Suppressor macrophage (primary cell): ENCODE results near the gene LLGL1.

Source experiments
- DNase-seq, 4 experiments: peaks; one replicate each; pipeline ENCODE4 v3.0.0-alpha.2; 2020 to 2022
- total RNA-seq, 17 experiments: gene quantifications; one replicate each; lab custom pipeline; 2026; ENCODE audit warnings: mixed read lengths in 6 of 17, inconsistent platforms in 3 of 17; lab: John Stamatoyannopoulos, UW

LLGL1 gene
- total RNA-seq, result 14.6 to 30.4 (median 23.5) reads per million in 17 experiments

DNA sequence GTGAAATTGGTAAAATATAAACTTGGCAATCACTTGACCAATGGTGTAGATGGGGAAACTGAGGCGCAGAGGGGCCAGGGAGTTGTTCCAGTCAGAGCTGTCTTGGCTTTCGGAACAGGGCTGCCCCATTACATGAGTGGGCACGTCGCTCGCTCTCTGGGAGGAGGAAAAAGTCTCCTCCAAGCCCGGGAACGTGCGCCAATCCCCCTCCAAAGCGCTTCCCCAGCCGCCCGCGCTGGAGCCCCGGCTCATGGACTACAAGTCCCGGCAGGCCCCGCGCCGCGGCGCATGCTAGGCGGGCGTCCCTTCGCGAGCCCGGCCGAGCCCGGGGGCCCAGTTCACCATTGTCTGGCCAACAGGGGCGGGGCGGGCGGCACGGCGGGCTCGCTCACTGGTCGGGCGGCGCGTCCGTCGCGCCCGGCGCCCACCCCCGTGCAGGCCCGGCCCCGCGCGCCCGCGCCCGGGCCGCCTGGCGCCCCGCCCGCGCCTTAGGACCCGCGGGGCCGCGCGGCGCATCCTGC is at the start of gene LLGL1:
Gene LLGL1 (plus strand): TSS at position 515 of the 521 bp plus-strand sequence. CDS start 48 bp downstream, outside the sequence.
- DNase-seq, result peak; percentile 97 to 99 (median 98)

DNA sequence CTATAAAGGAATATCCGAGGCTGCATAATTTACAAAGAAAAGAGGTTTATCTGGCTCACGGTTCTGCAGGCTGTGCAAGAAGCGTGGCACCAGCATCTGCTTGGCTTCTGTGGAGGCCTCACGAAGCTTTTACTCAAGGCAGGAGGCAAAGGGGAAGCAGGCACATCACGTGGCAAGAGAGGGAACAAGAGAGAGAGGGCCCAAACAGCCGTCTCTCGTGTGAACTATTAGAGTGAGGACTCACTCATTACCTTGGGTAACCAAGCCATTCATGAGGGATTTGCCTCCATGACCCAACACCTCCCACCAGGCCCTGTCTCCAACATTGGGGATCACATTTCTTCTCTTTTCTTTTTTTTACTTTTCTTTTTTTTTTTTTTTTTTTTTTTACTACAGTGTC is 49.3 kb upstream of the LLGL1 start:
- peak; percentile 75 to 87 (median 86) for DNase-seq

DNA sequence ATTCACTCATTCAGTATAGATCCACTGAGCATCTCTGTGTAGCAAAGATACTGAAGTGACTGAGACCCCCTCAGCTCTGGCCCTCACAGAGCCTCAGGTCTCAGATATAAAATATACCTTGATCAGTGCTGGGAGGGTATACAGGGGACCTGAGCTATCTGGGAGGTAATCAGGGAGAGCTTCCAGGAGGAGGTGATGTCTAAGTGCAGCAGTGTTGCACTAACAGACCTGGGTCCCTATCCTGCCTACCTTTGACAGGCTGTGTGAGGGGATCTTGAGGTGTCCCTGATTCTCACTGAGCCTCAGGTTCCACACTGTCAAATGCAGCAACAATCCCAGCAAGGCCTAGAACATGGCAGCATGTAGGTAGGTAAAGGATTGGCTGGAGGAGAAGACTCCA is 48.3 kb upstream of the LLGL1 start:
- DNase-seq, result no peak

DNA sequence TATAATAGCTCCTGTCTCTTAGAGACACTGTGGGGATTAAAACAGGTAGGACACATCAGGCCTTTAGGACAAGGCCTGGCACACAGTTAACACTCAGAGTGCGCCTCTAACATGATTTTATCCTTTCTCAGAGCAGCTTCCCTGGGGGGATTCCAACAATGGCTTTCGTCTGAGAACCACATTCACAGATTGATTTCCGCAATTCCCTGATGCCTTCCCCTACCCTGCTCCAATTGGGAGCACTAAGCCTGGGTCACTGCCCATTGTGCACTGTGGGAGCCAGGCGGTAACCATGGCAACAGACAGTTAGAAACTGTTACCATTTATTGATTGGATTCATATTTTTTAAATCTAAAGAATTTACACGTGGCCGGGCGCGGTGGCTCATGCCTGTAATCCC is 47.7 kb upstream of the LLGL1 start:
- DNase-seq, result no peak

DNA sequence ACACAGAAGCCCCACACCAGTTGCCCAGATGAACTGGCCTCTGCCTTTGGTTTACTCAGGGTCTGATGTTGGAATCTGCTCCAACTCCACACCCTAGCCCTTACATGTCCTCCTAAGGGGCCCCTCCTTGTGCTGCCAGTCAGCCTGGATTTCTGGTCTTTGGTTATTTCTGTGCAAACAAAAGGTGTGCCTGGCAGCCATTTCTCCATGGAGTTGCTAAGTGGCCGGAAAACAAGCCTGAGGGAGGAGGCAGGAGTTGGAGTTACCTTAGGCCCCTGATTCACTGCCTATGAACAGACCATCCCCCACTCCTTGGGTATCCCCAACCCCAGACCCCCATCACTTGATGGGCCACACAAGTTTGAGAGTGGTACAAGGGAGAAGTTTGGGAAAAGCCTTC is 46.2 kb upstream of the LLGL1 start:
- no peak for DNase-seq

DNA sequence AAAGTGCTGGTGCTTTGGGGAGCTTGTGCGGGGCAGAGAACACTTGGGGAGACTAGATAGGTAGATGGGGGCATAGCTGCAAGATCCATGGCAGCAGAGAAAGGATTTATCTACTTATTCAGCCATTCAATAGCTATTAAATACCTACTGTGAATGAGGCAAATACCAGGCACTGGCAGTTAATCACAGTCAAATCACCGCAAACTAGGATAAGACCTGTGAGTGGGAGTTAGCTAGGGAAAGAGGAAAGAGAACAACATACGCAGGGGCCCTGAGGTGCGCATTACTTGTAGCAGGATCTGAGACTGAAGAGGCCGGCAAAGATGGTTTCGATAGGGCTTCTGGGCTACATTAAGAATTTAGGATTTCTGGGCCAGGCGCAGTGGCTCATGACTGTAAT is 45.6 kb upstream of the LLGL1 start:
- no peak for DNase-seq

DNA sequence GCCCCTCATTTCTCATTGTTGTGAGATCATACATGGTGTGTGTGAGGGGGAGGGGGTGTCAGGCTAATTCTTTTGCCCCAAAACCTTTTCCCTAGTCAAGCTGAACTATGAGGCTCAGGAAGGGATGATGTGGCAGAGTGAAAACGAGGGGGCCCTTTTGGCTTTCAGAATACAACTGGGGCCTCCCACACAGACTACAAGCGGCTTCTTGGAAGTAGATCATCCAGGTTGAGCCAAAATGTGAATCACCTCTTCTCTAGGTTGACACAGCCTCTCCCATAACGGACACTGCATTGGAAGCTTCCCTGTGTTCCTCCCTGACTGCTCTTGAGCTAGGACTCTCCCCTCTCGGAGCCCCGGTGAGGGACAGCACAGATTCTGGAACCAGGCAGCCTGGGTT is 44.1 kb upstream of the LLGL1 start:
- no peak for DNase-seq

DNA sequence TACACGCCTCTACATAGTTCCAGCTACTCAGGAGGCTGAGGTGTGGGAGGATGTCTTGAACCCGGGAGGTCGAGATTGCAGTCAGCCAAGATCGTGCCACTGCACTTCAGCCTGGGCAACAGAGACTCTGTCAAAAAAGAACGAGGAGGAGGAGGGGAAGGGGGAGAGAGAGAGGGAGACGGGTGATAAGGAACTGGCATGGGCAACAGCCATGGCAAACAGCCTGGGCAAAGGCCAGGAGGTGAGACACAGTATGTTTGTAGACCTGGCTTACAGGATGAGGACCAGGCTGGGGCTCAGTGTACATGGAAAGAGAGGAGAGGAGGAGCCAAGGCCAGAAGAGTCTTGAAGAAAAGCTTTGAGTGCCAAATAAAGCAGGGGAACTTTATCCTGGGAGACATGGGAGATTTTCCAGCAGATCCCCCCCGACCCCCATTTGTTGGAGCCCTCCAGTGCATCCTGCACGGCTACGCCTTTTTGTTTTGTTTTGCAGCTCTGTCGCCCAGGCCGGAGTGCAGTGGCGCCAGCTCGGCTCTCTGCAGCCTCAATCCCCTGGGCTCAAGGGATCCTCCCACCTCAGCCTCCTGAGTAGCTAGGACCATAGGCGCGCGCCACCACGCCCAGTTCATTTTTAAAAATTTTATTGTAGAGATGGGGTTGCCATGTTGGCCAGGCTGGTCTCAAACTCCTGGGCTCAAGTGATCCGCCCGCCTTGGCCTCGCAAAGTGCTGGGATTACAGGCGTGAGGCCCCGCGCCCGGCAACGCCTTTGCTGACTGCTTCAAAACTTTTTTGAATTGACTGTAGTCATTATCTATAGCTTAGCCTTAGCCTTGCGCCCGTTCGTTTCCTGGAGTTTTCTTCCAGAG is 43.1 kb upstream of the LLGL1 start:
- peak in 1 of 4 experiments; percentile 33 for DNase-seq

DNA sequence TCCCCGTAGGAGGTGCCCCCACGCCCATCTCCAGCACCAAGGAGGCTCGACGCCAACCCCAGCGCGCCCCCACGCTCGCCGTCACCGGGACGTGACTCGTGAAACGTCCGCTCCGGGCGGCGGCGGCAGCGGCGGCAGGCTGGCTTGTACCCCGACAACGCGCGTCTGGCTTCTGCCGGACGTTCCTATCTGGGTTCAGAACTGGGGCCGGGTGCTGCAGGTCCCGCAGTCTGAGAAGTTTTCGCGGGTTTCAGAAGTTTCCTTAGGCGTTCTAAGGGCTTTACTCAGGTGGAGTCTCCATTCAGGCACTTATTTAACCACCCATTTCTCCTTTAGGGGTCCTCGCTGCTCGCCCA is 42.5 kb upstream of the LLGL1 start:
- peak; percentile 91 to 96 (median 94) for DNase-seq

DNA sequence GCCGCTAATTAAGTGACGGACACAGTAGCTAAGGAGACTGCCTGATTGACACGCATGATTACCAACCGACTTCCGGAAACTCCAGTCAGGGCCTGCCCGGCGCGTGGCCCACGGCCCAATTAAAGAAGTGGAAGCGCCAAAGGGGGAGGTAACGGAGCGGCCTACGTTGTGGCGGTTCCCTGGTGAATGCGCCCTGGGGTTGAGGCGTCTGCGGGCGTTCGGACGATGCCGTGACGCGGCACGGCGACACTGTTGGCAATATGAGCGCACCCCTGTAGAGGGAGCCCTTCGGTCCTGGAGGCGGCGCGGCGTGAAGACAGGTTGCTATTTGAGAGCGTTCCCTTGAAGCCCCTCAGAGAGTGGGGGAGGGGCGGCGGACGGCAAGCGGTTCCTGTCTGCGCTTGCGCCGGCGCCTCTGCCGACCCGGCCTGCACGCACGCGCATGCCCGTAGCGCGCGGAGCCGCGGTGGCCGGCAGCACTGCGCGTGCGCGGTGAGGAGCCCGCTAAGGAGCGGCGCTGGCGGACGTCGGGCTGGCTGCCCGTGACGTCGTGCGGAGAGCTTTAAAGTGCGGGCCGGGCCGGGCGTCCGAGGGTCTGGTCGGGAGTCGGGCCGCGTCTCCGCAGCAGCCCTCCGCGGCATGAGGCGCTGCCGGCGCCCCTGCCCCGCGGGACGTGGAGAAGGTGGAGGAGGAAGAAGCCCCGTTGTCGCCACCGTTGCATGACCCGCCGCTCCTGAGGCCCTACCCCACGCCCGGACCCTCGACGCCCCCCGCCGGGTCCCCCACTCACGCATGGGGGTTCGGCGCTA is 41.9 kb upstream of the LLGL1 start, which contains the start of gene ALKBH5:
Gene ALKBH5 (plus strand): TSS at position 495 of the 809 bp plus-strand sequence. CDS start 416 bp downstream, outside the sequence.
- DNase-seq, result peak; percentile 99 to 100 (median 99)

DNA sequence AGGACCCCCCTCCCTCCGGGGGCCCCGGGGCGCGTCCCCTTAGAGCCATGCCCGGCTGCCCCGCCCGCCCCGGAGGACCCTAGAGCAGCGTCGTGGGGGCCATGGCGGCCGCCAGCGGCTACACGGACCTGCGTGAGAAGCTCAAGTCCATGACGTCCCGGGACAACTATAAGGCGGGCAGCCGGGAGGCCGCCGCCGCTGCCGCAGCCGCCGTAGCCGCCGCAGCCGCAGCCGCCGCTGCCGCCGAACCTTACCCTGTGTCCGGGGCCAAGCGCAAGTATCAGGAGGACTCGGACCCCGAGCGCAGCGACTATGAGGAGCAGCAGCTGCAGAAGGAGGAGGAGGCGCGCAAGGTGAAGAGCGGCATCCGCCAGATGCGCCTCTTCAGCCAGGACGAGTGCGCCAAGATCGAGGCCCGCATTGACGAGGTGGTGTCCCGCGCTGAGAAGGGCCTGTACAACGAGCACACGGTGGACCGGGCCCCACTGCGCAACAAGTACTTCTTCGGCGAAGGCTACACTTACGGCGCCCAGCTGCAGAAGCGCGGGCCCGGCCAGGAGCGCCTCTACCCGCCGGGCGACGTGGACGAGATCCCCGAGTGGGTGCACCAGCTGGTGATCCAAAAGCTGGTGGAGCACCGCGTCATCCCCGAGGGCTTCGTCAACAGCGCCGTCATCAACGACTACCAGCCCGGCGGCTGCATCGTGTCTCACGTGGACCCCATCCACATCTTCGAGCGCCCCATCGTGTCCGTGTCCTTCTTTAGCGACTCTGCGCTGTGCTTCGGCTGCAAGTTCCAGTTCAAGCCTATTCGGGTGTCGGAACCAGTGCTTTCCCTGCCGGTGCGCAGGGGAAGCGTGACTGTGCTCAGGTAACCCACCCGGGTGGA is 41.0 kb upstream of the LLGL1 start:
- peak; percentile 66 to 79 (median 76) for DNase-seq

DNA sequence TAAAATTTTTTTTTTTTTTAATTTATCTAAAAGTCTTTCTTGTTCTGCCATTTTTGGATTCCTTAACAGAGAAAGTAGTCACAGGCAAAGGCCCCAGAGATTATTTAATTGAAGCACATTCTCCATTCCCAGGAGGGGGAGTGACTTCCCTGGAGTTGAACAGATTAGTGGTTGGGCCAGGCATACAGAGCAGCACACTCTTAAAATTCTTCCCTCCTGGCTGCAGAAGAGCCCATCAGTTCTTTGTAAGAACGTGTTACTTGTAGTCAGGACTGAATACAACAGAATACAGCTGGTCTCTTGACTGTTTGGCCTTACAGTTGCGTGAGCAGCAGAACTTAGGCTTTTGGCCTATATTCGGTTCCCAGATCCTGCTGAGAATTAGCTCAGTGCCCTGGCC is 40.0 kb upstream of the LLGL1 start:
- DNase-seq, result no peak

DNA sequence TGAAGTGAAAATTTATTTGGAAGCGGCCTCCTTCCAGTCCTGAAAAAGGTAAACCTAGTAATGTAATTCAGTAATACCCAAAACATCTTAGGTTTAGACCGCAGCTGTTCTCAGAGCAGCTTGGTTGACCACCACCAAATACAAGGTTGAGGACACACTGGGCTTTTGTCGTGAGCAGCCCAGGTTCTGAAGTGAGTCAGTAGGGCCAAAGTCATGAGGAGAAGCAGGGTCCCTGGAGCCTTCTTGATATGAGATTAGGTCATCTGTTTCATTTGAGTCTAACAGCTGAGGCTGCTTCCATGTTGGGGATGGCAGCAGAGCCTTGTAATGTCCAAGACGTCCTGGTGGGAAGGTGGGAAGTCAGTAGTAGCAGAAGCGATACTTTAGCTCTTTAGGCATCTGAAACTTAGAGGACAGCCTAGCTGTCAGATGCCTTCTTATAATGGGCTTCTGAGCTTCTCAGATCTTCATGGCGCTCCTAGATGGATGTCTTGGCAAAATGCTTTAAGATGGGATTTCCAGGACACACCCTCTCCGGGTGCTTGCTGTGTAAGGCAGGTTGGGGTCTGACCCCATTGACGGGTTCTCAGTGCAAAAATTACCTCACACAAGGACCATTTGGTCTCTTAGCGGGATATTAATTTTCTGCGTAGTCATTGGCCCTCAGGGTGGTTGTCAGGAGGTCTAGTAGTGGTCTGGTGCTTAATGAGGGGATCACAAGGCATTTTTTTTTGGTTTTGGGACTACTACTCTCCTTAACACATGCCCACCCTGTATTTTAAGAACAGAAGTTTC is 39.4 kb upstream of the LLGL1 start:
- DNase-seq, result peak in 2 of 4 experiments; percentile 17 to 21

DNA sequence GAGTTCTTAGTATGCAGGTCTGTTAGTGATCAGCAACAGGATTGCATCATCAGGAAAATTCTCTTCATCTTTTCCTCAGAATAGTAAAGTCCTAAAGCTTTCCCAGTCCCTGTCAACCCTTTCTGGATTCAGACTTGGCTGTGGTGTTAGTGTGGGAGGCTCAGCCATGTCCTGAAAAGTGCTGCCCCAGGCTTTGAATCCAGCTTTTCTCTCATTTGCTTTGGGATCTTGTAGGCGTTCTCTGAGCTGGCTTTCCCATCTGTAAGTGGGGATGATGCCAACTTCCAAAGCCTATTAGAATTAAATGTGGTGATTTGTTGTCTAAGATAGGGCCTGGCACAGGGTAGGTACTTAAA is 38.8 kb upstream of the LLGL1 start:
- no peak for DNase-seq

DNA sequence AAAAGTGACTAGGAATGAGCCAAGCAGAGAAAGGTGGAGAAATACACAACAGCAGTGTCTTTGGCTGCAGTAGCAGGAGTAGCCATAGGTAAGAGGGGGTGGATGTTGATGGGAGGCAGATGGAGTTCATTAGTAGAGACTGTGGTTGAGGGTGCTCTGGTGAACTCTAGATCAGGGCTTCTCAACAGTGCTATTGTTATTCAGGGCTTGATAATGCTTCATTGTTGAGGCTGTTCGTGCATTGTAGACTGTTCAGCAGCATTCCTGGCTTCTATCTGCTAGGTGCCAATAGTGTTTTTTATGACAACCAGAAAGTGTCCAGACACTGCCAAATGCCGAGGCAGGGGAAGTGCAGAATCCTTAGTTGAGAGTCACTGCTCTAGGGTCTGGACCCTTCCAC is 38.2 kb upstream of the LLGL1 start:
- no peak for DNase-seq

DNA sequence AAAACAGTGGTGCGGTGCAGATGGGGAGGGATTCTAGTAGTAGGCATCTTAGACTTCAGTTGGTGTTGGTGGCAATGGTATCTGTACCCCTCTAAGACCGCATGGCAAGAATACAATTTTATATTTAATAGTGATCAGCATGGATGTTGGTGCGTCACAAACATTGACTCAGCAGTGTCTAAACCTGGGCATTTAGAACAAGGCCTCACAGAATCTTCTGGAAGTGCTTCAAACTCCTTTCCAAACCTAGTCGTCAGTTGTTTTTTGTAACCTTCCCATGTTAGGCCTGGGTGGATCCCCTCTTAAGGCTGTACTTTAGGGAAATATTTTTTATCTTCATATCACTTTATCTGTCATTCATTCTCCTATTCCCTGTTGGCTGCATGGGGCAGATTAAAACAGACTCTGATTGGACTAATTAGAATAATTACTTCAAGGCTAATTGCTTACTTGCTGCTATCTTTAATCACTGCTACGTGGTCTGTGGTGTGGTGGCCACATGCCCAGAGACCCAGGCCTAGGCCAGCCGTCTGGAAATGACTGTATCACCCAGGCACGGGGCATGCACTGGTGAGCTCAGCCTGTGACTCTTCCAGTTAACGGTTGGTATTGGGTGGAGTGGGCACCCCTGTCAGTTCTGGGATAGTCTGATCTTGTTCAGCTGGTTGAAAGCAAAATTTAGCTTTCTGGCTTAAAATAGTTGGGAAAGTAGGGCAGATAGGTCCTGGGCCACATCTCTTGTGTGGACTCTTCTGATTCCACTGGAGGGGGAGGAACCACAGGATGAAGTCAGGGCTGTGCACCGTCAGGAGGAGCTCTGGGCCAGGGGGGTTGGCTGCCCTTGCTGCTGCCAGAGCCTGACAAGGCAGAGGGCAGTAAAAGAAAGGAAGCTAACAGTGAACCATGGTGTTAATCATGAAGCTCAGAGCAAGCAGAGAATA is 37.3 kb upstream of the LLGL1 start:
- DNase-seq, result no peak

DNA sequence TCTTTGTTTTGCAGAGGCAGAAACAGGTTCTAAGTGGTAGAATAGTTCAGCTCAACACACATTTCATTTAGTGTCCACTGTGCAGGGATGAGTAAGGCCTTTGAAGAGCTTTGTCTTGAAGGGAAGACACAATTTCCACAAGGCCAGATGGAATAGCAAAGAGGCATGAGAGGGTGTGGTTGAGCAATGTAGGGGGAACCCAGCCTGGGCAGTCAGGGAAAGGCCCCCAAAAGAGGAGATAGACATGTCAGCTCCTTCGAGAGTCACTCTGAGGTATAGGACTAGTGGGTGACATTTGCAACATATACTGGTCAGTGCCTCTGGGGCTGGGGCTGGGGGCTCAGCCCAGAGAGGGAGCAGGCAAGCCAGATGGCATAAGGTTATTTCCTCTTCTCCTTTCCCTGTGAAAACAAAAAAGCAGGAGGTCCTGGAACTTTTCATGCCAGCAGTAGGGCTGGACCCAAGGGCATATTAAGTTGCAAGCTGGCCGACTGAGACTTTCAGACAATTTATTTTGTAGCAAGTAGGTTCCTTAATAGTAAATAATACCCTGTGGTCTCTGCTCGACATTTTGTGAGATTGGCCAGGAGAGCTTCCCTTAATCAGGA is 34.7 kb upstream of the LLGL1 start:
- peak in 1 of 4 experiments; percentile 22 for DNase-seq

DNA sequence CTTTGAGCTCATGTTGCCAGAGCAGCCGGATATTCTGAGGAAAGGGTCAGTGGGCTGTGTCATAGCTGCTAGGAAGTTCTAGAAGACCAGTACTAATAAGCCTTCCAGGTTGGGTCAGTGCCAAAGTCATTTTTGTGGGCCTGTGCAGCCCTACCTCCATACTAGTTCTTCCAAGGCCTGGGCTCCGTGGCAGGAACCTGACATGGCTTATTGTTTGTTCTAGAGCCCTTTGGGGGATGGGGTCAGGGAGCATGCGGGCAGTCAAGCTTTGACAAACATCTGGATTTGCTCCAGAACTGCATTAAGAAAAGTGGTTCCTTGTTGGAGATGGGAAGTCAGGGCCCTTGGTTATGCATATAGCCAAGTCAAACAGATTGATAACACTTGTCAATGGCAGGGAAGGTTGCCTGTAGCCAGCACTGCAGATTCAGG is 34.2 kb upstream of the LLGL1 start:
- peak in 1 of 4 experiments; percentile 18 for DNase-seq

DNA sequence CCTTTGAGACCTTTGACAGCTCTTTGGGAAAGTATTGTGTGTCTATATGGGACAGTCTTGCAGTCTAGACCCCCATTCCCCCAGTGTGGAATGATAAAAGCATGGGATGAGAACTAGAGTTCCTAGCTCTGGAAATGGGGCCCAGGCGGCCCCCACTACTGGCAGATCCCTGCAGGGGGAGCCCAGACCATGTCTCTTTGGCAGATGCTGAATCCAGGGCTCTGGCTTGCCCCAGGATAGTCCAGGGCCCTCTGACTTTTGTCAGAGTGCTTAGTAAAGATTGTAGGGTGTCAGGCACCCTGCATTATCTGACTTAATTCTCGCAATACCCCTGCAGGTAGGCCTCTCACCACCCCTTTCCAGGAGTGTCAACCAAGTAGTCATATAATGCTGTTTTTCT is 33.5 kb upstream of the LLGL1 start:
- no peak for DNase-seq

DNA sequence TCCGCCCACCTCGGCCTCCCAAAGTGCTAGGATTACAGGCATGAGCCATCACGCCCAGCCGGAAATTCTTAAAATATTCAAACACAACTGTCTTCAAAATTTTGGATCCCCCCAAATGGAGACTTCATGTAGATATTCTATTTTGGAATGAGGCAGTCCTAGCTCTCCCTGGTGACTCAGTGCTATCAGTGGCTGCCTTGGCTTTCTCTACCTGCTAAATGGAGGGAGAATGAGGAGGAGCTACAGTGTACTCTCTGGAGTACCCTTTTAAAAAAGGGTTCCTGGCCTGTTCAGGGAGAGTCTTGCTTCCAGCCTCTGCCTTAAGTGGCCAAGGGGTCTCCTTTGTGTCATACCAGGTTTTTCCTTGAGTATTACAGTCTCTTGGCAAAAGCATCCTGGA is 31.0 kb upstream of the LLGL1 start:
- DNase-seq, result no peak
